ENCODE results near the gene HNMT.

DNA sequence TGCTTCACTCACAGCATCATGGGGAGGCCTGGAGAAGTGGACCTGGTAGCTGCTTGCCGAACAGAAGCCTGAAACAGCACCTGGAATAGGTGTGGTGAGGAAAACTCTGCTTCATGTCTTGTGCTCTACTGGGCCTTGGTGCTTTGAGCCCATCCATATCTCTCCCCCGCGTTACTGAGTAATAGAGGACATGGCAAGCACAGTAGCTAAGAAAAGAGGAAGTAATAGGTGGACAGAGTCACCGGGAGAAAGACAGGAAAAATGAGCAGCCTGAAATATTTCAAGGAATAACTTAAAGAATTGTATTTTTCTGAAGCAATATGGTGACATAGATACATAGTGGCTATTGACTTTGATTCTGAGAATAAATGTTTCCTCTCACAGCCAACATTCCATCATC is 14.0 kb upstream of the HNMT start:
- TF ChIP-seq, protein P1, sequence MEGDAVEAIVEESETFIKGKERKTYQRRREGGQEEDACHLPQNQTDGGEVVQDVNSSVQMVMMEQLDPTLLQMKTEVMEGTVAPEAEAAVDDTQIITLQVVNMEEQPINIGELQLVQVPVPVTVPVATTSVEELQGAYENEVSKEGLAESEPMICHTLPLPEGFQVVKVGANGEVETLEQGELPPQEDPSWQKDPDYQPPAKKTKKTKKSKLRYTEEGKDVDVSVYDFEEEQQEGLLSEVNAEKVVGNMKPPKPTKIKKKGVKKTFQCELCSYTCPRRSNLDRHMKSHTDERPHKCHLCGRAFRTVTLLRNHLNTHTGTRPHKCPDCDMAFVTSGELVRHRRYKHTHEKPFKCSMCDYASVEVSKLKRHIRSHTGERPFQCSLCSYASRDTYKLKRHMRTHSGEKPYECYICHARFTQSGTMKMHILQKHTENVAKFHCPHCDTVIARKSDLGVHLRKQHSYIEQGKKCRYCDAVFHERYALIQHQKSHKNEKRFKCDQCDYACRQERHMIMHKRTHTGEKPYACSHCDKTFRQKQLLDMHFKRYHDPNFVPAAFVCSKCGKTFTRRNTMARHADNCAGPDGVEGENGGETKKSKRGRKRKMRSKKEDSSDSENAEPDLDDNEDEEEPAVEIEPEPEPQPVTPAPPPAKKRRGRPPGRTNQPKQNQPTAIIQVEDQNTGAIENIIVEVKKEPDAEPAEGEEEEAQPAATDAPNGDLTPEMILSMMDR (IDR thresholded peaks at IDR 0.05), result no peak
- TF ChIP-seq REST (IDR thresholded peaks at IDR 0.05; ENCODE audit: insufficient read depth in 1 of 2, low read depth in 2 of 2, low read length in 1 of 2), result no peak
